GM18951 (cell line): ENCODE results near the gene NDUFAF8.

Experiments
- POLR2A ChIP-seq: IDR thresholded peaks from 4 replicates; pipeline ENCODE4 v1.6.1; 2011; ENCODE audit warnings: mild to moderate bottlenecking; ENCODE audit not compliant: insufficient read length, insufficient read depth; ENCODE audit errors: extremely low read depth
- in situ Hi-C: fragments of 300-500 bp; cut with MboI; formaldehyde crosslinking; loops from one replicate; pipeline ENCODE4 v1.12.0; 2022; ENCODE audit warnings: low sequenced_read_pairs, mixed read lengths, inconsistent platforms; ENCODE audit not compliant: unreplicated experiment

NDUFAF8 gene

DNA sequence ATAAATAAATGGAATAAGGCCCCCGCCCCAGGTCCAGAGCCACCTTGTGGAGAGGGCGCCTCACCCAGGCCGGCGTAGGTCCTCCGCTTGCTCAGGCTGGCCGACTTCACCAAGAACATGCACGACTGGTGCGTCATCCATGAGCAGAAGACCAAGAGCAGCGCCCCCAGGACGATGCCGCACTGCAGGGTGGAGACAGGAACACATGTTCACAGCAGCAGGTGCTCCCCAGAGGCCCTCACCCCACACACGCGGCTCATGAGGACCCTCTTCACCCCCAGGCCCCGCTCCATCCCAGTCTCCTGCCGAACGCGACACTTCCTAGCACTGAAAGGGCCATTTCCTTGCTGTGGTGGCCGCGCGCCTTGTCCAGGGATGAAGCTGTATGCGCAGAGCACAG, 50.5 kb downstream of the NDUFAF8 start:
- in situ Hi-C loops, result no loop called here
- TF ChIP-seq POLR2A, result no peak

DNA sequence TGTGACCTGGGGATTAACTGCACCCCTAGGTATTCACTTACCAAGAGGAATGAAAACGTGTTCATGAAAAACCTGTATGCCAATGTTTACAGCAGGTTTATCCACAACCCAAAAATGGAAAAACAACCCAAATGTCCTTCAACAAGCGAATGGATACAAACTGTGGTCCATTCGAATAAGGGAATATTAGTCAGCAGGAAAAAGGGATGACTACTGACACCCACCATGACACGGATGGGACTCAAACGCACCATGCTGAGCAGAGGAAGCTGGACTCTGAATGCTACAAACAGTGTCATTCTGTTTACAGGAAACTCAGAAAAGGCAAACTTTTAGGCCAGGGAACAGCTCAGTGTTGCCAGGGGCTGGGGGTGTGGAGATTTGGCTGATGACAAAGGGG, 51.1 kb downstream of the NDUFAF8 start:
- no peak for TF ChIP-seq POLR2A
- in situ Hi-C loops, result no loop called here
